HEK293 (cell line): ENCODE data around the gene SF3B3.
"Not testable (repeated sequence)": the region's sequence is repeated elsewhere in the genome, so short reads cannot be mapped to it uniquely, and the experiment has no call there.

Experiments
- CTCF ChIA-PET: fragments of 350-600 bp; formaldehyde crosslinking; extraction: SDS; loops from one replicate; lab custom pipeline; 2021; ENCODE audit warnings: antibody characterized with exemption; lab: Yijun Ruan, JAX
- POLR2A ChIA-PET: fragments of 300-600 bp; formaldehyde crosslinking; extraction: SDS; loops from one replicate; lab custom pipeline; 2020; ENCODE audit warnings: antibody characterized with exemption, inconsistent platforms; lab: Yijun Ruan, JAX
- H3K27ac ChIP-seq: fragments of 200-500 bp; sonication (Bioruptor generic); 2 replicates; pipeline ENCODE4 v1.5.1; 2014; ENCODE audit warnings: low read depth, low read length, control low read depth, inconsistent platforms; ENCODE audit errors: extremely low read depth
- H3K36me3 ChIP-seq, 2 experiments: fragments of 200-500 bp in 1 of 2; sonication (Bioruptor generic) in 1 of 2; 1 replicate in 1 of 2; 2 replicates in 1 of 2; pipeline ENCODE4 v1.5.1; 2014 to 2017; ENCODE audit warnings: inconsistent platforms in 2 of 2, low read length in 2 of 2; ENCODE audit not compliant: control insufficient read depth in 2 of 2, insufficient read depth in 1 of 2
- H3K4me1 ChIP-seq: fragments of 200-500 bp; sonication (Bioruptor generic); 2 replicates; pipeline ENCODE4 v1.5.1; 2014; ENCODE audit warnings: mild to moderate bottlenecking, low read length, inconsistent platforms; ENCODE audit not compliant: control insufficient read depth, insufficient read depth
- H3K4me3 ChIP-seq: 2 replicates; pipeline ENCODE4 v1.5.1; 2011; ENCODE audit warnings: low read depth, mild to moderate bottlenecking, control low read depth, low read length, moderate library complexity
- H3K9me3 ChIP-seq: fragments of 200-500 bp; sonication (Bioruptor generic); 2 replicates; pipeline ENCODE4 v1.5.1; 2014; ENCODE audit warnings: low read depth, low read length, inconsistent platforms; ENCODE audit not compliant: control insufficient read depth, insufficient read depth
- BCL11A ChIP-seq: fragments of 450-650 bp; formaldehyde crosslinking; IDR thresholded peaks from 2 replicates; pipeline ENCODE4 v1.5.1; 2016; ENCODE audit warnings: low read depth, missing biosample characterization, missing genetic modification characterization
- KLF16 ChIP-seq: fragments of 450-650 bp; formaldehyde crosslinking; IDR thresholded peaks from 2 replicates; pipeline ENCODE4 v1.5.1; 2017; ENCODE audit warnings: missing biosample characterization, missing genetic modification characterization
- OSR2 ChIP-seq: fragments of 450-650 bp; formaldehyde crosslinking; IDR thresholded peaks from 2 replicates; pipeline ENCODE4 v1.5.1; 2016; ENCODE audit warnings: missing biosample characterization, missing genetic modification characterization
- ZNF341 ChIP-seq: fragments of 450-650 bp; formaldehyde crosslinking; IDR thresholded peaks from 2 replicates; pipeline ENCODE4; 2016; ENCODE audit warnings: low read depth, missing biosample characterization, missing genetic modification characterization
- ZNF416 ChIP-seq: fragments of 450-650 bp; formaldehyde crosslinking; IDR thresholded peaks from 2 replicates; pipeline ENCODE4 v1.5.1; 2016; ENCODE audit warnings: missing biosample characterization, missing genetic modification characterization
- ZNF544 ChIP-seq: fragments of 450-650 bp; formaldehyde crosslinking; IDR thresholded peaks from 2 replicates; pipeline ENCODE4 v1.5.0; 2017; ENCODE audit warnings: missing biosample characterization, missing genetic modification characterization
- ZNF792 ChIP-seq: fragments of 450-650 bp; formaldehyde crosslinking; IDR thresholded peaks from 2 replicates; pipeline ENCODE4 v1.5.1; 2016; ENCODE audit warnings: missing biosample characterization, missing genetic modification characterization
- TF ChIP-seq, protein P1 (sequence below): fragments of 450-650 bp; formaldehyde crosslinking; IDR thresholded peaks from 2 replicates; pipeline ENCODE4 v1.5.1; 2016; ENCODE audit warnings: missing biosample characterization, missing genetic modification characterization
- TF ChIP-seq, protein P2 (sequence below): fragments of 450-650 bp; formaldehyde crosslinking; IDR thresholded peaks from 2 replicates; pipeline ENCODE4 v1.5.1; 2016; ENCODE audit warnings: missing biosample characterization, missing genetic modification characterization
- TF ChIP-seq, protein P3 (sequence below): IDR thresholded peaks from 2 replicates; pipeline ENCODE4 v1.6.1; 2011; ENCODE audit warnings: mild to moderate bottlenecking, low read depth, low read length, borderline replicate concordance
- TF ChIP-seq, protein P4 (sequence below): fragments of 450-650 bp; formaldehyde crosslinking; IDR thresholded peaks from 2 replicates; pipeline ENCODE4 v1.5.1; 2017; ENCODE audit warnings: missing biosample characterization, missing genetic modification characterization
- TF ChIP-seq, protein P5 (sequence below): fragments of 450-650 bp; formaldehyde crosslinking; IDR thresholded peaks from 2 replicates; pipeline ENCODE4 v1.5.1; 2016; ENCODE audit warnings: missing biosample characterization, missing genetic modification characterization, low read depth
- TF ChIP-seq, protein P6 (sequence below): fragments of 450-650 bp; formaldehyde crosslinking; IDR thresholded peaks from 2 replicates; pipeline ENCODE4 v1.5.1; 2016; ENCODE audit warnings: missing biosample characterization, missing genetic modification characterization

The SF3B3 gene

DNA sequence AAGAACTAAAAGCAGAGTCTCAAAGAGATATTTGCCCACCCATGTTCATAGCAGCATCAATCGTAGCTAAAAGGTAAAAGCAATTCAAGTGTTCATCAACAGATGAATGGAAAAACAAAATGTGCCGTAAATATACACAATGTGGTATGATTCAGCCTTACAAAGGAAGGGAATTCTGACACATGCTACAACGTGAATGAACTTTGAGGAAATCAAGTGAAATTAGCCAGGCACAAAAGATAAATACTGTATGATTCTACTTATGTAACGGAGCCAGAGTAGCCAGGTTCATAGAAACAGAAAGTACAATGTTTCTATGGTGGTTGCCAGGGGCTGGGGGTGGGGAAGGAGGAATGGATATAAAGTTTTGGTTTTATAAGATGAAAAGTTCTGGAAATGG is 64.9 kb downstream of the SF3B3 start (continued):
- TF ChIP-seq, protein P1, sequence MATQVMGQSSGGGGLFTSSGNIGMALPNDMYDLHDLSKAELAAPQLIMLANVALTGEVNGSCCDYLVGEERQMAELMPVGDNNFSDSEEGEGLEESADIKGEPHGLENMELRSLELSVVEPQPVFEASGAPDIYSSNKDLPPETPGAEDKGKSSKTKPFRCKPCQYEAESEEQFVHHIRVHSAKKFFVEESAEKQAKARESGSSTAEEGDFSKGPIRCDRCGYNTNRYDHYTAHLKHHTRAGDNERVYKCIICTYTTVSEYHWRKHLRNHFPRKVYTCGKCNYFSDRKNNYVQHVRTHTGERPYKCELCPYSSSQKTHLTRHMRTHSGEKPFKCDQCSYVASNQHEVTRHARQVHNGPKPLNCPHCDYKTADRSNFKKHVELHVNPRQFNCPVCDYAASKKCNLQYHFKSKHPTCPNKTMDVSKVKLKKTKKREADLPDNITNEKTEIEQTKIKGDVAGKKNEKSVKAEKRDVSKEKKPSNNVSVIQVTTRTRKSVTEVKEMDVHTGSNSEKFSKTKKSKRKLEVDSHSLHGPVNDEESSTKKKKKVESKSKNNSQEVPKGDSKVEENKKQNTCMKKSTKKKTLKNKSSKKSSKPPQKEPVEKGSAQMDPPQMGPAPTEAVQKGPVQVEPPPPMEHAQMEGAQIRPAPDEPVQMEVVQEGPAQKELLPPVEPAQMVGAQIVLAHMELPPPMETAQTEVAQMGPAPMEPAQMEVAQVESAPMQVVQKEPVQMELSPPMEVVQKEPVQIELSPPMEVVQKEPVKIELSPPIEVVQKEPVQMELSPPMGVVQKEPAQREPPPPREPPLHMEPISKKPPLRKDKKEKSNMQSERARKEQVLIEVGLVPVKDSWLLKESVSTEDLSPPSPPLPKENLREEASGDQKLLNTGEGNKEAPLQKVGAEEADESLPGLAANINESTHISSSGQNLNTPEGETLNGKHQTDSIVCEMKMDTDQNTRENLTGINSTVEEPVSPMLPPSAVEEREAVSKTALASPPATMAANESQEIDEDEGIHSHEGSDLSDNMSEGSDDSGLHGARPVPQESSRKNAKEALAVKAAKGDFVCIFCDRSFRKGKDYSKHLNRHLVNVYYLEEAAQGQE (tag by site-specific recombination), result no peak
- TF ChIP-seq, protein P2, sequence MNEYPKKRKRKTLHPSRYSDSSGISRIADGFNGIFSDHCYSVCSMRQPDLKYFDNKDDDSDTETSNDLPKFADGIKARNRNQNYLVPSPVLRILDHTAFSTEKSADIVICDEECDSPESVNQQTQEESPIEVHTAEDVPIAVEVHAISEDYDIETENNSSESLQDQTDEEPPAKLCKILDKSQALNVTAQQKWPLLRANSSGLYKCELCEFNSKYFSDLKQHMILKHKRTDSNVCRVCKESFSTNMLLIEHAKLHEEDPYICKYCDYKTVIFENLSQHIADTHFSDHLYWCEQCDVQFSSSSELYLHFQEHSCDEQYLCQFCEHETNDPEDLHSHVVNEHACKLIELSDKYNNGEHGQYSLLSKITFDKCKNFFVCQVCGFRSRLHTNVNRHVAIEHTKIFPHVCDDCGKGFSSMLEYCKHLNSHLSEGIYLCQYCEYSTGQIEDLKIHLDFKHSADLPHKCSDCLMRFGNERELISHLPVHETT (tag by site-specific recombination), result no peak
- TF ChIP-seq ZNF341 (no peak), ZNF416 (tag by site-specific recombination) (no peak), BCL11A (tag by site-specific recombination) (no peak), ZNF792 (no peak), ZNF544 (tag by site-specific recombination) (no peak), OSR2 (tag by site-specific recombination) (no peak)
- TF ChIP-seq, protein P3, sequence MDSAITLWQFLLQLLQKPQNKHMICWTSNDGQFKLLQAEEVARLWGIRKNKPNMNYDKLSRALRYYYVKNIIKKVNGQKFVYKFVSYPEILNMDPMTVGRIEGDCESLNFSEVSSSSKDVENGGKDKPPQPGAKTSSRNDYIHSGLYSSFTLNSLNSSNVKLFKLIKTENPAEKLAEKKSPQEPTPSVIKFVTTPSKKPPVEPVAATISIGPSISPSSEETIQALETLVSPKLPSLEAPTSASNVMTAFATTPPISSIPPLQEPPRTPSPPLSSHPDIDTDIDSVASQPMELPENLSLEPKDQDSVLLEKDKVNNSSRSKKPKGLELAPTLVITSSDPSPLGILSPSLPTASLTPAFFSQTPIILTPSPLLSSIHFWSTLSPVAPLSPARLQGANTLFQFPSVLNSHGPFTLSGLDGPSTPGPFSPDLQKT, result no peak
- TF ChIP-seq, protein P4, sequence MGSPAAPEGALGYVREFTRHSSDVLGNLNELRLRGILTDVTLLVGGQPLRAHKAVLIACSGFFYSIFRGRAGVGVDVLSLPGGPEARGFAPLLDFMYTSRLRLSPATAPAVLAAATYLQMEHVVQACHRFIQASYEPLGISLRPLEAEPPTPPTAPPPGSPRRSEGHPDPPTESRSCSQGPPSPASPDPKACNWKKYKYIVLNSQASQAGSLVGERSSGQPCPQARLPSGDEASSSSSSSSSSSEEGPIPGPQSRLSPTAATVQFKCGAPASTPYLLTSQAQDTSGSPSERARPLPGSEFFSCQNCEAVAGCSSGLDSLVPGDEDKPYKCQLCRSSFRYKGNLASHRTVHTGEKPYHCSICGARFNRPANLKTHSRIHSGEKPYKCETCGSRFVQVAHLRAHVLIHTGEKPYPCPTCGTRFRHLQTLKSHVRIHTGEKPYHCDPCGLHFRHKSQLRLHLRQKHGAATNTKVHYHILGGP (tag by site-specific recombination), result no peak

DNA sequence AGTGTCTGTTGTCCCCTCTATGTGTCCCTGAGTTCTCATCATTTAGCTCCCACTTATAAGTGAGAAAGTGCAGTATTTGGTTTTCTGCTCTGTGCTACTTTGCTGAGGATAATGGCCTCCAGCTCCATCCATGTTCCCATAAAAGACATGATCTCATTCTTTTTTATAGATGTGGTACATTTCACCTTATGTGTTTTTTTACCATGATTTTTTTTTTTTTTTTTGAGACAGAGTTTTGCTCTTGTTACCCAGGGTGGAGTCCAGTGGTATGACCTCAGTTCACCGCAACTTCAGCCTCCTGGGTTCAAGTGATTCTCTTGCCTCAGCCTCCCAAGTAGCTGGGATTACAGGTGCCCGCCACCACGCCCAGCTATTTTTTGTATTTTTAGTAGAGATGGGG is 65.8 kb downstream of the SF3B3 start:
- not testable (repeated sequence) for H3K36me3 ChIP-seq, H3K4me3 ChIP-seq, H3K4me1 ChIP-seq, H3K27ac ChIP-seq, H3K9me3 ChIP-seq
- TF ChIP-seq, protein P5, sequence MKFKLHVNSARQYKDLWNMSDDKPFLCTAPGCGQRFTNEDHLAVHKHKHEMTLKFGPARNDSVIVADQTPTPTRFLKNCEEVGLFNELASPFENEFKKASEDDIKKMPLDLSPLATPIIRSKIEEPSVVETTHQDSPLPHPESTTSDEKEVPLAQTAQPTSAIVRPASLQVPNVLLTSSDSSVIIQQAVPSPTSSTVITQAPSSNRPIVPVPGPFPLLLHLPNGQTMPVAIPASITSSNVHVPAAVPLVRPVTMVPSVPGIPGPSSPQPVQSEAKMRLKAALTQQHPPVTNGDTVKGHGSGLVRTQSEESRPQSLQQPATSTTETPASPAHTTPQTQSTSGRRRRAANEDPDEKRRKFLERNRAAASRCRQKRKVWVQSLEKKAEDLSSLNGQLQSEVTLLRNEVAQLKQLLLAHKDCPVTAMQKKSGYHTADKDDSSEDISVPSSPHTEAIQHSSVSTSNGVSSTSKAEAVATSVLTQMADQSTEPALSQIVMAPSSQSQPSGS, result peak; percentile 17; the same call in 1 of the 2 replicates
- TF ChIP-seq, protein P6, sequence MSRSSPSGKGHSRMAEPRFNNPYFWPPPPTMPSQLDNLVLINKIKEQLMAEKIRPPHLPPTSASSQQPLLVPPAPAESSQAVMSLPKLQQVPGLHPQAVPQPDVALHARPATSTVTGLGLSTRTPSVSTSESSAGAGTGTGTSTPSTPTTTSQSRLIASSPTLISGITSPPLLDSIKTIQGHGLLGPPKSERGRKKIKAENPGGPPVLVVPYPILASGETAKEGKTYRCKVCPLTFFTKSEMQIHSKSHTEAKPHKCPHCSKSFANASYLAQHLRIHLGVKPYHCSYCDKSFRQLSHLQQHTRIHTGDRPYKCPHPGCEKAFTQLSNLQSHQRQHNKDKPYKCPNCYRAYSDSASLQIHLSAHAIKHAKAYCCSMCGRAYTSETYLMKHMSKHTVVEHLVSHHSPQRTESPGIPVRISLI (tag by site-specific recombination), result peak; percentile 57; the same call in 1 of the 2 replicates
- 0 out of 2 replicates have a peak, but pooled peaks have one; percentile 21 for TF ChIP-seq KLF16 (tag by site-specific recombination)
- CTCF ChIA-PET, result interaction anchor here (0.6 kb wide), 1 partner anchor 258 kb away, joined by 4 read pairs; no protein-coding TSS in a partner anchor
- POLR2A ChIA-PET, result interaction anchor here (0.6 to 0.7 kb wide), 2 partner anchors 11 to 118 kb away, joined by 3 read pairs; no protein-coding TSS in a partner anchor
